SU-DHL-6 (cell line): Measurements from ENCODE around the gene GNG7.
"Not testable (repeated sequence)": the region's sequence is repeated elsewhere in the genome, so short reads cannot be mapped to it uniquely, and the experiment has no call there.

Experiments
- H2AFZ ChIP-seq: fragments of 200-600 bp; sonication (generic); 2 replicates; pipeline ENCODE4 v1.6.1; 2014; ENCODE audit warnings: low read depth, mild to moderate bottlenecking, moderate library complexity, mixed read lengths, antibody characterized with exemption, low read length; ENCODE audit not compliant: severe bottlenecking
- H3F3A ChIP-seq: fragments of 200-600 bp; shearing (Covaris generic); 2 replicates; pipeline ENCODE4 v1.6.0; 2016; ENCODE audit warnings: antibody characterized with exemption, mild to moderate bottlenecking; ENCODE audit not compliant: insufficient read depth
- H3K27ac ChIP-seq: fragments of 200-600 bp; sonication (generic); 2 replicates; pipeline ENCODE4 v1.5.1; 2016; ENCODE audit warnings: low read depth, mild to moderate bottlenecking, low read length, moderate library complexity, mixed read lengths
- H3K27me3 ChIP-seq: fragments of 200-600 bp; sonication (generic), shearing (Covaris generic); 2 replicates; pipeline ENCODE4 v1.6.0; 2014; ENCODE audit warnings: mild to moderate bottlenecking, low read length
- H3K36me3 ChIP-seq: fragments of 200-600 bp; sonication (generic); 2 replicates; pipeline ENCODE4 v1.6.1; 2014; ENCODE audit warnings: mild to moderate bottlenecking, low read length, mixed read lengths
- H3K4me2 ChIP-seq: fragments of 300-600, 200-600 bp; shearing (Covaris generic), sonication (generic); 2 replicates; pipeline ENCODE4 v1.6.0; 2014; ENCODE audit warnings: low read length, low read depth, mild to moderate bottlenecking; ENCODE audit not compliant: poor library complexity, severe bottlenecking
- H3K4me3 ChIP-seq: fragments of 200-600 bp; sonication (generic); 2 replicates; pipeline ENCODE4 v1.5.1; 2014; ENCODE audit warnings: antibody characterized with exemption, low read length, mild to moderate bottlenecking, mixed read lengths; ENCODE audit not compliant: insufficient read depth, poor library complexity, severe bottlenecking
- H3K79me2 ChIP-seq: fragments of 200-600 bp; sonication (generic); 2 replicates; pipeline ENCODE4 v1.6.1; 2014; ENCODE audit warnings: mild to moderate bottlenecking, low read length, moderate library complexity; ENCODE audit not compliant: insufficient read depth
- H3K9ac ChIP-seq: fragments of 200-600 bp; sonication (generic); 2 replicates; pipeline ENCODE4 v1.7.0; 2014; ENCODE audit warnings: mild to moderate bottlenecking, low read length
- H3K9me2 ChIP-seq: fragments of 200-600 bp; sonication (generic); replicated peaks from 2 replicates; pipeline ENCODE4 v1.6.1; 2014; ENCODE audit warnings: low read length; ENCODE audit not compliant: insufficient read depth
- H3K9me3 ChIP-seq: fragments of 200-600 bp; sonication (generic); 2 replicates; pipeline ENCODE4 v1.6.1; 2014; ENCODE audit warnings: low read length, mixed read lengths; ENCODE audit not compliant: insufficient read depth
- H4K20me1 ChIP-seq: fragments of 200-600 bp; sonication (generic); 2 replicates; pipeline ENCODE4 v1.6.1; 2014; ENCODE audit warnings: low read depth, mild to moderate bottlenecking, antibody characterized with exemption, low read length, moderate library complexity, mixed read lengths
- EZH2phosphoT487 ChIP-seq: fragments of 200-600 bp; sonication (generic), shearing (Covaris generic); conservative IDR thresholded peaks from 2 replicates; pipeline ENCODE4 v1.6.1; 2018; ENCODE audit warnings: mild to moderate bottlenecking, antibody characterized with exemption, low read length, moderate library complexity, mixed read lengths
- TF ChIP-seq, protein P1 (sequence below): fragments of 200-600 bp; sonication (generic); IDR thresholded peaks from one replicate; pipeline ENCODE4 v1.5.1; 2017; ENCODE audit warnings: antibody characterized with exemption, mild to moderate bottlenecking, low read length, moderate library complexity; ENCODE audit not compliant: insufficient read depth, poor library complexity, severe bottlenecking

The GNG7 gene

DNA sequence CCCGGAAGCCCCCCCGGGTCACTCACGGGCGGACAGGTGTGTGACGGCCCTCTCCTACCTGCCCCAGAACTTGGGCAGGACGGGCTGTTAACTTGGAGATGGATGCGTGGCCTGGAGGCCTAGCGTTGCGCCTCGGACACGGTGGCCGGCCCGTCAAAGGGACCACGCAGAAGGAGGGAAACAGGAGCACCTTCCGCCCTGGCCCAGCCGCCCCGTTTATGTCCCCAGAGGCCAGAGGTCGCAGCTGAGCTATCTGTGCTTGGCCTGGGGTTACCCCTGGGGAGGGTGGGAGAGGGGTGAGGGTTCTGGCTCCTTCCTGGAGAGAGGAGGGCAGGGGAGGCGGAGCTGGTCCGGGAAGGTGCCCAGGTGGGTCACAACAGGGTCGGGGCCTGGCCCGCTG is 190.9 kb downstream of the GNG7 start:
- Histone ChIP-seq H3K9ac (no peak overlapping the region), H3K36me3 (no peaks in the 10 kb centered on the region), H3K9me3 (no peaks in the 10 kb centered on the region), H3K4me3 (no peak overlapping the region), H3K79me2 (no peaks in the 10 kb centered on the region), H3F3A (no peaks in the 10 kb centered on the region), H3K9me2 (no peaks in the 10 kb centered on the region), H2AFZ (no peak overlapping the region), H3K27me3 (no peaks in the 10 kb centered on the region), H3K4me2 (no peak overlapping the region), H3K27ac (no peak overlapping the region), H4K20me1 (no peaks in the 10 kb centered on the region)
- TF ChIP-seq EZH2phosphoT487 = no peak
- TF ChIP-seq, protein P1, sequence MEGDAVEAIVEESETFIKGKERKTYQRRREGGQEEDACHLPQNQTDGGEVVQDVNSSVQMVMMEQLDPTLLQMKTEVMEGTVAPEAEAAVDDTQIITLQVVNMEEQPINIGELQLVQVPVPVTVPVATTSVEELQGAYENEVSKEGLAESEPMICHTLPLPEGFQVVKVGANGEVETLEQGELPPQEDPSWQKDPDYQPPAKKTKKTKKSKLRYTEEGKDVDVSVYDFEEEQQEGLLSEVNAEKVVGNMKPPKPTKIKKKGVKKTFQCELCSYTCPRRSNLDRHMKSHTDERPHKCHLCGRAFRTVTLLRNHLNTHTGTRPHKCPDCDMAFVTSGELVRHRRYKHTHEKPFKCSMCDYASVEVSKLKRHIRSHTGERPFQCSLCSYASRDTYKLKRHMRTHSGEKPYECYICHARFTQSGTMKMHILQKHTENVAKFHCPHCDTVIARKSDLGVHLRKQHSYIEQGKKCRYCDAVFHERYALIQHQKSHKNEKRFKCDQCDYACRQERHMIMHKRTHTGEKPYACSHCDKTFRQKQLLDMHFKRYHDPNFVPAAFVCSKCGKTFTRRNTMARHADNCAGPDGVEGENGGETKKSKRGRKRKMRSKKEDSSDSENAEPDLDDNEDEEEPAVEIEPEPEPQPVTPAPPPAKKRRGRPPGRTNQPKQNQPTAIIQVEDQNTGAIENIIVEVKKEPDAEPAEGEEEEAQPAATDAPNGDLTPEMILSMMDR = no peak

DNA sequence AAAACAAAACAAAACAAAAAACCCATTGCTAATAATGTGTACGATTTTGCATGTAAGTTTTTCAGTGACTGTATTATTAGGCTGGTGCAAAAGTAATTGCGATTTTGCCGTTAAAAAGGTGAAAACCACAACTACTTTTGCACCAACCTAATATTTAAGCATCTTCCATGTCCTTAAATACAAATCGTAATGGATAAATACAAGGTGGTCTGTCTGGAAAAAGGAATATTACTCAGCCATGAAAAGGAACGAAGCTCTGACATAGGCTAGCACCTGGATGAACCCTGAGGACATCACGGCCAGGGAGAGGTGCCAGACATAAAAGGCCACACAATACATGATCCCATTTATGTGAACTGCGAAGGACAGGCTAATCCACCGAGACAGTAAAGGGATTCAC is 193.4 kb downstream of the GNG7 start:
- Histone ChIP-seq H3K79me2 (no peaks in the 10 kb centered on the region), H3K4me3 (no peak overlapping the region), H3K9me2 (no peaks in the 10 kb centered on the region), H3K9ac (no peak overlapping the region), H3F3A (no peaks in the 10 kb centered on the region), H3K9me3 (no peaks in the 10 kb centered on the region), H3K27ac (no peak overlapping the region), H3K36me3 (no peaks in the 10 kb centered on the region), H3K27me3 (no peaks in the 10 kb centered on the region), H4K20me1 (no peaks in the 10 kb centered on the region), H2AFZ (no peak overlapping the region), H3K4me2 (no peak overlapping the region)
- TF ChIP-seq EZH2phosphoT487 = no peak
- TF ChIP-seq, protein P1 = no peak

DNA sequence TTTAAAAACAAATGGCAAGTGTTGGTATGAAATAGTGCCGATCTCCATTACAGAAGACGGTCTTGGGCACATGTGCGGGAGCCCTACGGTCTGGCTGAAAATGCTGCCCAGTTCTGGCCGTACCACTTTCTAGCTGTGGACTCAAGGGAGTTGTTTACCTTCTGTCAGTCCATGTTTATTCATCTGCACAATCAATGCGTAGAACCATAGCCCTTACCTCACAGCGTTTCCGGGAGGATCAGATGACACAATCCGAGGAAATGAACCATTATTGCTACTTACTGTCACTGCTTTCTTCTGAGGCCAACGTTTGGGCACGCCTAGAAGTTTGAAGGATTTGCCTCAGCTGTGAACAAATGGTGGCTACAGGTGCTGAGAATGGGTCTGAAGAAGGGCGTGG is 195.4 kb downstream of the GNG7 start:
- Histone ChIP-seq H3F3A (no peaks in the 10 kb centered on the region), H3K9ac (no peak overlapping the region), H3K27me3 (no peaks in the 10 kb centered on the region), H4K20me1 (no peaks in the 10 kb centered on the region), H3K79me2 (no peaks in the 10 kb centered on the region), H3K4me2 (no peak overlapping the region), H2AFZ (no peak overlapping the region), H3K36me3 (no peaks in the 10 kb centered on the region), H3K9me2 (no peaks in the 10 kb centered on the region), H3K4me3 (no peak overlapping the region), H3K9me3 (no peaks in the 10 kb centered on the region), H3K27ac (no peak overlapping the region)
- no peak for TF ChIP-seq EZH2phosphoT487
- TF ChIP-seq, protein P1 = no peak

DNA sequence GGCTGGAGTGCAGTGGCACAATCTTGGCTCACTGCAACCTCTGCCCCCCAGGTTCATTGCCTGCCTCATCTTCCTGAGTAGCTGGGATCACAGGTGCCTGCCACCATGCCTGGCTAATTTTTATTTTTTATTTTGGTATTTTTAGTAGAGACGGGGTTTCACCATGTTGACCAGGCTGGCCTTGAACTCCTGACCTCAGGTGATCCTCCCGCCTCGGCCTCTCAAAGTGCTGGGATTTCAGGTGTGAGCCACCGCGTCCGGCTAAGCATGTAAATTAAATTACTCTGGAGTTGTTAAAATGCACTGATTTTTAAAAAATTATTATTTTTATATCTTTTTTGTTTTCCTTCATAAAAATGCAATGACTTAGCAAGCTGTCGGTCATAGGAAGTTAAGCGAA is 195.8 kb downstream of the GNG7 start:
- not testable (repeated sequence) for H3K4me2 ChIP-seq, H4K20me1 ChIP-seq, H3K27me3 ChIP-seq, H2AFZ ChIP-seq, H3K9me3 ChIP-seq, H3K9me2 ChIP-seq, H3K27ac ChIP-seq, H3K9ac ChIP-seq, H3F3A ChIP-seq, H3K36me3 ChIP-seq, H3K79me2 ChIP-seq, H3K4me3 ChIP-seq
